HG02798 (cell line): ENCODE measurements around the gene LRP4.
A peak's percentile ranks its signal among the peaks of the same experiment; 100 is the strongest.
"Not testable (repeated sequence)": the region's sequence is repeated elsewhere in the genome, so short reads cannot be mapped to it uniquely, and the experiment has no call there.

ENCODE experiments used
- ATAC-seq: cut with Tn5 transposase; IDR thresholded peaks from one replicate; pipeline ENCODE4 v1.9.1; 2021; ENCODE audit warnings: mild to moderate bottlenecking; ENCODE audit not compliant: unreplicated experiment, poor library complexity

LRP4 gene

GRCh38 chr11:46918083-46918787 lies at the start of gene LRP4:
TSS of gene LRP4 (minus strand) at chr11:46918550. CDS start at chr11:46918379, 171 bp downstream.
- ATAC-seq = peak; percentile 53

- ATAC-seq = no peak
Measured at GRCh38 chr11:46967962-46968361, 49.6 kb upstream of the LRP4 start.

- ATAC-seq = no peak
Measured at GRCh38 chr11:46966773-46967172, 48.4 kb upstream of the LRP4 start.

GRCh38 chr11:46963844-46964243 lies 45.5 kb upstream of the LRP4 start:
- no peak for ATAC-seq

GRCh38 chr11:46961886-46962285 lies 43.5 kb upstream of the LRP4 start:
- not testable (repeated sequence) for ATAC-seq

GRCh38 chr11:46961041-46961440 lies 42.7 kb upstream of the LRP4 start:
- no peak for ATAC-seq

- no peak for ATAC-seq
Measured at GRCh38 chr11:46958777-46959176, 40.4 kb upstream of the LRP4 start.

GRCh38 chr11:46953093-46953492 lies 34.7 kb upstream of the LRP4 start:
- no peak for ATAC-seq

- ATAC-seq = no peak
Measured at GRCh38 chr11:46952553-46952952, 34.2 kb upstream of the LRP4 start.

- ATAC-seq = no peak
Measured at GRCh38 chr11:46951864-46952263, 33.5 kb upstream of the LRP4 start.

- no peak for ATAC-seq
Measured at GRCh38 chr11:46949297-46949696, 30.9 kb upstream of the LRP4 start.

GRCh38 chr11:46948378-46949131 lies 30.2 kb upstream of the LRP4 start:
- ATAC-seq = no peak

GRCh38 chr11:46947399-46948077 lies 29.2 kb upstream of the LRP4 start:
- no peak for ATAC-seq

- no peak for ATAC-seq
Measured at GRCh38 chr11:46944356-46945075, 26.2 kb upstream of the LRP4 start.

- no peak for ATAC-seq
Measured at GRCh38 chr11:46942172-46942571, 23.8 kb upstream of the LRP4 start.

GRCh38 chr11:46936138-46937110 lies 18.1 kb upstream of the LRP4 start, which contains the start of gene CSTPP1:
TSS of gene CSTPP1 (plus strand) at chr11:46936761. CDS start at chr11:46936806, 45 bp downstream.
- peak; percentile 97 for ATAC-seq

- ATAC-seq = no peak
Measured at GRCh38 chr11:46930089-46930488, 11.7 kb upstream of the LRP4 start.

- not testable (repeated sequence) for ATAC-seq
Measured at GRCh38 chr11:46928701-46929100, 10.4 kb upstream of the LRP4 start.

GRCh38 chr11:46927928-46928327 lies 9.6 kb upstream of the LRP4 start:
- ATAC-seq = not testable (repeated sequence)
